Fibroblast of gingiva (primary cell): ENCODE results near the gene HNRNPM.
"Not testable (repeated sequence)": the region's sequence is repeated elsewhere in the genome, so short reads cannot be mapped to it uniquely, and the experiment has no call there.

ENCODE experiments used
- DNase-seq: peaks from one replicate; pipeline ENCODE4 v3.0.0-alpha.2; 2011; ENCODE audit warnings: low read depth

HNRNPM gene

GRCh38 chr19:8425331-8425730 is 19.4 kb upstream of the HNRNPM start:
- DNase-seq: not testable (repeated sequence)

DNA sequence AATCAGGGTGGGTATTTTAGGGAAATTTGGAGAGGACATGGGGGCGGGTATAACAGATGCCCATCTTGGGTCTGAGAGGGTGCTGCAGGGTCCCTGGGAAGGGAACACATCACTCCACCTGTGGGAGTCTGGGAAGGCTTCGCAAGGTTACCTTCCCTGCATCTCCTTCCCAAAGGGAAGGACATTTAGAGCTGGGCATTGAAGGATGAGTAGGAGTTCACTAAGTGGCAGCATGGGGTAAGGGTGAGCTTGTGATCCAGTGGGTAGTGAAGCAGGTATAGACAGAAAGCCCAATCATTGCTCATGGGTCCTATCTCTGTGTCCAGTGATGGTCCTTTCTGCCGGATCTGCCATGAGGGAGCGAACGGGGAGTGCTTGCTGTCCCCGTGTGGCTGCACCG is 18.5 kb upstream of the HNRNPM start:
- DNase-seq: no peak

- no peak for DNase-seq
Observed at GRCh38 chr19:8429044-8429443, 15.7 kb upstream of the HNRNPM start.

DNA sequence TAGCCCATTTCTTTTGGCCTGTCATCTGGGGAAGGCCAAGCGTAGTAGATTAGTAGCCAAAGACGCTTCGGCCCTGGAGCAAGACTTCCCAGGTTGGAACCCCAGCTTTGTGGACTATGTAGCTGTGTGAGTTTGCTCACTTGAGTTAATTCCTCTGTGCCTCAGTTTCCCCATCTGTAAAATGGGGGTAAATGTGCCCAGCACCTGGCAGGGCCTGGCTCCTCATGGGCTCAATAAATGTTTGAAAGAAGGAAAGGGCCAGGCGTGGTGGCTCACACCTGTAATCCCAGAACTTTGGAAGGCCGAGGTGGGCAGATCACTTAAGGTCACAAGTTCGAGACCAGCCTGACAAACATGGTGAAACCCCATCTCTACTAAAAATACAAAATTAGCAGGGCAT is 14.9 kb upstream of the HNRNPM start:
- DNase-seq: no peak

- DNase-seq: no peak
Observed at GRCh38 chr19:8430650-8431049, 14.1 kb upstream of the HNRNPM start.

GRCh38 chr19:8438236-8438635 is 6.5 kb upstream of the HNRNPM start:
- DNase-seq: no peak

DNA sequence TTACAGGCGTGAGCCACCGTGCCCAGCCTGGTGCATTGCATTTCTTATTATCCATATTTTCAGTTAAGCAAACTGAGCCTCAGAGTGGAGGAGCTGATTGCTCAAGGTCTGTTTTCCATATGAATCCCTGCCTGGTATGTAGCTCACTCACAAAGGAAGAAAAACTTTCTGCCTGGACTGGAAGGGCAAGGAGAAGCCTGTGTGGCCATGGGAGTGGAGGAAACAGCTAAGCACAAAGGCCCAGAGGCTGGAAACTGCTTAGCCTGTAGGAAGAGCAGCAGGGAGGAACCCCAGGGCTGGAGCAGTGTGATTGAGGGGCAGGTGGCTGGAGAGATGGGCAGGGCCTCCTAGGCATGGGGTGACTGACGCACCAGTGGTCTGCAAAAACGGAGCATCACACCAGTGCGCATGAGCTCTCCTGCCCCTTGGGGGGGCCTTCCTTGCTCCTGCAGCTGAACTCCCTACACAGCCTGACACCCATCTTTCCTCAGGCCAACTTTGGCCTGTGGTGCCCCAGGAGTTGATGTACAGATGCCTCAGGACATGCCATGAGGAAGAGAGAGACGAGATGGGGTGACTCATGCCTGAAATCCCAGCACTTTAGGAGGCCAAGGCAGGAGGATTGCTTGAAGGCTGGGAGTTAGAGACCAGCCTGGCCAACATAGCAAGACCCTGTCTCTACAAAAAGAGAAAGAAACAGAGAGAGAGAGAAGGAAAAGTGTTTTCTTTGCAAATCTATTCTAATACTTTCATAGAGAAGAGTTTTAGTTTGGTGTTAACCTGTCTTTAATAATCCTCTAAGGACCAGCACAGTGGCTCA is 2.8 kb upstream of the HNRNPM start:
- no peak for DNase-seq

DNA sequence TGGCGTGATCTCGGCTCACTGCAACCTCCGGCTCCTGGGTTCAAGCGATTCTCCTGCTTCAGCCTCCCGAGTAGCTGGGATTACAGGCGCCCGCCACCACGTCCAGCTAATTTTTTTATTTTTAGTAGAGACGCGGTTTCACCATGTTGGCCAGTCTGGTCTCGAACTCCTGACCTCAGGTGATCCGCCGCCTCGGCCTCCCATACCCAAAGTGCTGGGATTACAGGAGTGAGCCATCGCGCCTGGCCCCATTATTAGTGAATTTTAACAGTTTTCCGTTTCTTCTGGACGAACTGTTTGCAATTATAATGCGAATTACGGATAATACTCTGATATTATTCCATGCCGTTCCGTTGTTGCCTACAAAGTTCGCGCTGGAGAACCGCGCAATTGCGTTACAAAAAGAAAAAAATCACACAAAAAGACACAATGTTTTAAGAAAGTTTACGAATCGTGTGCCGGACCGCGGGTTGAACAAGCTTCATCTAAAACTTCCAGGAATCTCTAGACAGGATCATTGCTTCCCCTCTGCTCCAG is 567 bp upstream of the HNRNPM start:
- not testable (repeated sequence) for DNase-seq

DNA sequence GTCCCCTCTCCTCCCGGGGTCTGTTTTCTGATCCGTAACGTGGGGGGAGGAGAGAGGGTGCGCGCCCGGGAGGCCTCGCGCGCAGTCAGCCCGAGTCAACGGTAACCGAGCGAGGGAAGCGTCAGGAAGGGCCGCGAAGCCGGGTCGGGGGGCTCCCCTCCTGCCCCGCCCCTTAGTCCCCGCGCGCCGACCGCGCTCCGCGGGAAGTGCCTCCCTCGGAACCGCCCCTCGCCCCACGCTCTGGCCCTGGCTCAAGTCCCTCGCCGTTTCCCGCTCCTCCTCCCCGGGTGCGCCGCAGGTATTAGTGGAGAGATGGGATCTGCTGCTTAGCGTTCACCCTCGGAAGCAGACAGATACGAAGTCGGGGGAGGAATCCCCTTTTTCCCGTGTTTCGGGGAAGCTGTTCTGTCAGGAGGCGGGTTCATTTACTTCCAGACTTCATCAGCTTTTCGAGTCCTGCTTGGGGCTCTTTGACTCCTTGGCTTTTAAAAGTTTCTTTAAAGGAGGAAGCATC is 770 bp downstream of the HNRNPM start:
- peak; percentile 14 for DNase-seq

DNA sequence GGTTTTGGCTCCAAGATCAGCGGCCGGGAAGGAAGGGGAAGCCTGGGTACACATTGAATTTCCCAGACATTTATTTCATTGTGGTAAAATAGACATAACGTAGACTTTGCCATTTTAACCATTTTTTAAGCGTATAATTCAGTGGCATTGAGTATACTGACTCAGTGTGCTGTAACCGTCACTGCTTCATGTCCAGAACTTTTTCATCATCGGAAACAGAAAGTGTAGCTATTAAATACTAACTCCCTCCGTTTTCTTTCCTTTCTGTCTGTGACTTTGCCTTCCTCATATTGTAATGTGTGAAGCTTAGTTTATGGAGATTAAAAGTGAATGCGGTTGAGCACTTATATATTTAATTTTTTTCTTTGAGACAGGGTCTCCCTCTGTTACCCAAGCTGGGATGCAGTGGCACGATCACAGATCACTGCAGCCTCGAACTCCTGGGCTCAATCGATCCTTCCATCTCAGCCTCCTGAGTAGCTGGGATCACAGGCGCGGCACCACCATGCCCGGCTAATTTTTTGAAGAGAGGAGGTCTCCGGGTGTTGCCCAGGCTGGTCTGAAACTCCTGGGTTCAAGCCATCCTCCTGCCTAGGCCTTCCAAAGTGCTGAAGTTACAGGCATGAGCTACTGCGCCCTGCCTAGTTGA is 1.4 kb downstream of the HNRNPM start:
- DNase-seq: no peak

DNA sequence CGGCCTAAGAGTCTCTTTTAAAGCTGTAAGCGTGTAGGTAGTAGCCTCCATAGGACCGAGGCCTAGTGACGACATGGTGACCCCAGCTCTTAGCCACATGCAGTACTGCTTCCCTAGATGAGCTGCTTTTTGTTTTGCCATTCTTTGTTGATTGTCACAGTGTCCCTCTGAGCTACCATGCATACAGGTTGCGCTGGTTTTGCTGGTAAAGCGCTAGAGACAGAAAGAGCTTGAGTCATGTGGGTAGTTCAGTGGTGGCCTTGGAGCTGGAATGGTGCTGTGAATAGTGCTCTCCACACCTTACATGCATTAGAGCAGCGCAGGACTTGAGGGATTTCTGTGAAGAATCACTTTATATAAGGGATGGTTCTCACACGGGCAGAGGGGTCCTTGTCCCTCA is 5.1 kb downstream of the HNRNPM start:
- DNase-seq: no peak

DNA sequence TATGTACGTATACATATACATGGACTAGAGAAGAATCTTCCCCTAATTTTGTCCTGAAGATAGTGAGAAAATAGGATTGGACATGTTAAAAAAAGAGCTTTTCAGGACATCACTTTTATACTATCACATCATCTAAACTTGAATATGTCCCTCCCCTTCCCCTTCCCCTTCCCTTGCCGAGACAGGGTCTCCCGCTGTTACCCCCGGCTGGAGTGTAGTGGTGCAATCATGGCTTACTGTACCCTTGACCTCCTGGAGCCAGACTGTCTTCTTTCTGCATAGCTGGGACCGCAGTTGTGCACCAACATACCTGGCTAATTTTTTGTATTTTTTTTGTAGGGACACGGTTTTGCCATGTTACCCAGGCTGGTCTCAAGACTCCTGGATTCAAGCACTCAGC is 6.6 kb downstream of the HNRNPM start:
- DNase-seq: no peak

- DNase-seq: peak; percentile 17
Observed at GRCh38 chr19:8451885-8452284, 7.1 kb downstream of the HNRNPM start.

DNA sequence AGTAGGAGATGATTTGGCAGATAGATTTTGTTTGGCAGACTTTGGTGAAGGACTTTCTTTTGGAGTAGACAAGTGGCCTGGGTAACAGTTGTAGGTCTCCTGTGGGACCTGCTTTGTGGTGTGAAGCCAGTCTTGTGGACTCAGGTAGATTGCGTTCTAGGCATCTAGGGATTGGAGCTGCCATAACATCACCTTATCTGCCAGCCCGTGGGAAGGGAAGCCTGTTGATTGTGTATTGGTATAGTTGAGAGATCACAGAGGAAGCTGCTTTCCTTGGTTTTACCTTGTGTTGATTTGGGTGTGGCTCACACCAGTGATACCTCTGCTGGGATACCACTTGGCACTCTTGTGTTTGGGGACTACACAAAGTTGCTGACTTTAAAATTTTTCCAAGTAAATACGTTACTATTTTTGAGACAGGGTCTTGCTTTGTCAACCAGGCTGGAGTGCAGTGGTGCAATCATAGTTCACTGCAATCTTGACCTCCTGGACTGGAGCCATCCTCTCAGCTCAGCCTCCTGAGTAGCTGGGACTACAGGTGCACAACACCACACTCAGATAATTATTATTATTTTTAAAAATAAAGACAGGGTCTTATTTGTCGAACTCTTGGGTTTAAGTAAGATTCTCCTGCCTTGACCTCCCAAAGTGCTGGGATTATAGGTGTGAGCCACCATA is 7.8 kb downstream of the HNRNPM start:
- no peak for DNase-seq

DNA sequence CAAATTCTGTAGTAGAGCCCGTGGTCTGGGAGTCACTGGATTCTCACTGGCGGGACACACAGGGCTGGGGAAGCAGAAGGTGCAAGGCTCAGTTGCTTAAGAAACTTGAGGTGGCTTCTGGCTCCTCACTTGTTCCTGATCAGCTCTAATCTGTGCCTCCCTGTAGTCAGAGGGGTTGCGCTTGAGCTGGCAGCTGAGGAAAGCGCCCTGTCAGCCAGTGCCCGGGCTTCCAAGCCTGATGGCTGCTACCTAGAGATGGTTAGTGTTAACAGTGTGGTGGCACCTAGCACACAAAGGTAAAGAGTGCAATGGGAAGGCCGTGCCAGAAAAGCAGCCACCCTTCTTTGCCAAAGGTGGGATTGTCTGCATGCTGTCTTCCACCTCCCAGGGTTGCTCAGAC is 8.8 kb downstream of the HNRNPM start:
- no peak for DNase-seq

GRCh38 chr19:8454218-8454617 is 9.4 kb downstream of the HNRNPM start:
- DNase-seq: no peak

DNA sequence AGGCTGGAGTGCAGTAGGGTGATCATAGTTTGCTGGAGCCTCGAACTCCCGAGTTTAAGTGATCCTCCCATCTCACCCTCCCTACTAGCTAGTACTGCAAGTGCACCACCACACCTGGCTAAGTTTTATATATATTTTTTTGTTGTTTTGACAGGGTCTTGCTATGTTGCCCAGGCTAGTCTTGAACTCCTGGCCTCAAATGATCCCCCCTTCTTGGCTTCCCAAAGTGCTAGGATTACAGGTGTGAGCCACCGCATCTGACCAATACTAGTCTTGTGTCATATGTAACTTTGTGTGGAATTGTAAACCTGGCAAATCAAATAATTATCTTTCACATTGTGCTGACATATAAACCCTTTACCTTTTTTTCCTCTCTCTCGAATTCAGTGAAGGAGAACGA is 10.2 kb downstream of the HNRNPM start:
- DNase-seq: no peak

GRCh38 chr19:8456064-8456463 is 11.3 kb downstream of the HNRNPM start:
- no peak for DNase-seq

DNA sequence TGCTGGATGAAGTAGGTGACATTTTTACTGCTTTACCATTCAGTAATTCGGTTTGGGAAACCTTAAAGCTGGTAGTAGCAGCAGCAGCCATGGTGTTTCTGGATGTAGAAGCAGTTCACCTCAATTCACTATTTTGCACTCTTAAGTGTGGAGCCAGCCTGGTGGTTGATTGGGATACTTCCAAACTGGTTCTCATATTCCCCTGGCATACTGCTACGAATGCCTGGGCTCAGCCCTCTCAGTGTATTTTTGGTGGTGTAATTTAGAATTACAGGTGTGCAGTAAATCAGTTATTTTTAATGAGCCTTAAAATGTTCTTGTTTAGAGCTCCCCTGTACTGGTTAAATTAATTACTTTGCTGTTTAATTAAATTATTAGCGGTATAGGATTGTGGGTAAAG is 12.4 kb downstream of the HNRNPM start:
- DNase-seq: no peak

DNA sequence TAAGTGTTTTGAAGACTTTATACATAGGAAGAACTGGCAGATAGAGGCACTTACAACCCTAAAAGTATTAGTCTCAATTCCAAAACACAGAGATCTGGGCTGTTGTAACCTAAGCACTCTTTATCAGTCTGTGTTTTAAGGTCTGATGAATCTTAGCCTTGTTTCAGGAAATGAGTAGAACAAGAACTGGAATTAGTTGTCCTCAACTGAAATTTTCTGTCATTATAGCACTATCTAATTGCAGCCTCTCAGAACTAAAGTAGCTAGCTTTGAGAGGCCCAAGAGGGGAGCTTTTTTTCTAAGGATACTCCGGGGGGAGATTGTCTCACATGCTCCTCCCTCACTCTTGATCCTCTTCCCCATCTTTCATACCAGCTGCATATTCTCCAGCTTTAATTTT is 13.1 kb downstream of the HNRNPM start:
- no peak for DNase-seq

GRCh38 chr19:8458380-8458779 is 13.6 kb downstream of the HNRNPM start:
- DNase-seq: no peak

DNA sequence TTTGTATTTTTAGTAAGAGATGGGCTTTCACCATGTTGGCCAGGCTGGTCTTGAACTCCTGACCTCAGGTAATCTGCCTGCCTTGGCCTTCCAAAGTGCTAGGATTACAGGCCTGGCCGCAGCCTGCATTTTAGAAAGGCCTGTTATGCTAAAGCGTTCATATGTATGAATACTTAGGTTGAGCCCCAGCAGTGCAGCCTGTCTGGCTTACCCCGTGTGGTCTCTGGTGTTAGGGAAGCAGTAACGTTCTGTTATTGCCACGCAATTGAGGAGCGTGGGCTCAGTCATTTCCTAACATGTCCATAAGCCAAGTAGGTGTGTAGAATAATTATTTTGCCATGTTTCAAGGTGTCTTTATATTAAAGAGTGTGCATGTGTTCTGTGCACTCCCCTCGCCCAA is 14.3 kb downstream of the HNRNPM start:
- no peak for DNase-seq
